ENCODE data around the gene PRADC1.
A peak's percentile ranks its signal among the peaks of the same experiment; 100 is the strongest.
"Not testable (repeated sequence)": the region's sequence is repeated elsewhere in the genome, so short reads cannot be mapped to it uniquely, and the experiment has no call there.

The PRADC1 gene

GRCh38 chr2:73208258-73208657 lies 24.8 kb downstream of the PRADC1 start:
- Mint-ChIP-seq H3K9me3 (no peaks in the 10 kb centered on the region), H3K4me3 (no peak overlapping the region), H3K27me3 (peaks cover 54% of the 10 kb centered on the region), H3K4me1 (peaks cover 5% of the 10 kb centered on the region), H3K36me3 (no peaks in the 10 kb centered on the region), H3K27ac (no peak overlapping the region)
- ATAC-seq = no peak

GRCh38 chr2:73205611-73206010 lies 27.4 kb downstream of the PRADC1 start:
- no peak for ATAC-seq
- Mint-ChIP-seq H3K36me3 (no peaks in the 10 kb centered on the region), H3K9me3 (no peaks in the 10 kb centered on the region), H3K4me3 (no peak overlapping the region), H3K27ac (no peak overlapping the region), H3K27me3 (peaks cover 80% of the 10 kb centered on the region), H3K4me1 (no peaks in the 10 kb centered on the region)

- Mint-ChIP-seq H3K4me3 (peak overlapping the region; percentile 38), H3K36me3 (no peaks in the 10 kb centered on the region), H3K27ac (no peak overlapping the region), H3K9me3 (no peaks in the 10 kb centered on the region), H3K27me3 (peaks cover 80% of the 10 kb centered on the region), H3K4me1 (no peaks in the 10 kb centered on the region)
- no peak for ATAC-seq
Observed at GRCh38 chr2:73203055-73203681, 29.9 kb downstream of the PRADC1 start.

GRCh38 chr2:73202156-73203054 lies 30.6 kb downstream of the PRADC1 start, which contains the start of gene NOTO:
NOTO (plus strand) TSS chr2:73202574; CDS start chr2:73202667, 93 bp downstream.
- no peaks in the 10 kb centered on the region for H3K4me1 Mint-ChIP-seq
- no peak for ATAC-seq

GRCh38 chr2:73200281-73200680 lies 32.8 kb downstream of the PRADC1 start:
- not testable (repeated sequence) for H3K9me3 Mint-ChIP-seq, ATAC-seq, H3K27ac Mint-ChIP-seq, H3K4me3 Mint-ChIP-seq, H3K36me3 Mint-ChIP-seq, H3K4me1 Mint-ChIP-seq
- H3K27me3 Mint-ChIP-seq = peaks cover 80% of the 10 kb centered on the region

More at GRCh38 chr2:73202156-73203054, 30.6 kb downstream of the PRADC1 start, which contains the start of gene NOTO:
- Mint-ChIP-seq H3K36me3 (no peaks in the 10 kb centered on the region), H3K27me3 (peaks cover 81% of the 10 kb centered on the region), H3K9me3 (no peaks in the 10 kb centered on the region), H3K27ac (no peak within 1 kb of the TSS), H3K4me3 (peak within 1 kb of the TSS; percentile 38)

GRCh38 chr2:73197579-73197978 lies 35.5 kb downstream of the PRADC1 start:
- no peaks in the 10 kb centered on the region for H3K36me3 Mint-ChIP-seq
- H3K27me3 Mint-ChIP-seq = peaks cover 54% of the 10 kb centered on the region
- no peak overlapping the region for H3K27ac Mint-ChIP-seq
- H3K9me3 Mint-ChIP-seq = peaks cover 3% of the 10 kb centered on the region
- no peak for ATAC-seq
- H3K4me1 Mint-ChIP-seq = no peaks in the 10 kb centered on the region
- H3K4me3 Mint-ChIP-seq = no peak overlapping the region

- no peak overlapping the region for H3K27ac Mint-ChIP-seq
- no peaks in the 10 kb centered on the region for H3K9me3 Mint-ChIP-seq
- H3K36me3 Mint-ChIP-seq = no peaks in the 10 kb centered on the region
- no peak overlapping the region for H3K4me3 Mint-ChIP-seq
- H3K4me1 Mint-ChIP-seq = no peaks in the 10 kb centered on the region
- no peak for ATAC-seq
- peaks cover 24% of the 10 kb centered on the region for H3K27me3 Mint-ChIP-seq
Observed at GRCh38 chr2:73187549-73187948, 45.5 kb downstream of the PRADC1 start.

- Mint-ChIP-seq H3K4me3 (no peak overlapping the region), H3K9me3 (no peaks in the 10 kb centered on the region), H3K36me3 (no peaks in the 10 kb centered on the region), H3K4me1 (no peaks in the 10 kb centered on the region), H3K27ac (no peak overlapping the region), H3K27me3 (peaks cover 28% of the 10 kb centered on the region)
- no peak for ATAC-seq
Observed at GRCh38 chr2:73185965-73186364, 47.1 kb downstream of the PRADC1 start.

All from stimulated activated memory B cell treated with anti-CD40 and anti-IgM and Interleukin-4, amounts not matched to agents 10 μg/mL and 1 μg/mL and 100 μg/mL, for 72 hours (primary cell).